ENCODE data around the gene LIX1L.

Gene LIX1L

GRCh38 chr1:145985502-145986439, 28.0 kb upstream of the LIX1L start:
- DNase-seq (ENCODE audit: low read depth) = no peak

GRCh38 chr1:145985129-145985501, 27.3 kb upstream of the LIX1L start:
- DNase-seq (ENCODE audit: low read depth) = no peak

- no peak for DNase-seq (ENCODE audit: low read depth)
These were observed 26.4 kb upstream of the LIX1L start for GRCh38 chr1:145983960-145984830.

- no peak for DNase-seq (ENCODE audit: low read depth)
These were observed 25.4 kb upstream of the LIX1L start for GRCh38 chr1:145983206-145983675.

- DNase-seq (ENCODE audit: low read depth) = no peak
These were observed 24.4 kb upstream of the LIX1L start for GRCh38 chr1:145982010-145982723.

- DNase-seq (ENCODE audit: low read depth) = no peak
These were observed 22.7 kb upstream of the LIX1L start for GRCh38 chr1:145980457-145980994.

- no peak for DNase-seq (ENCODE audit: low read depth)
These were observed 22.1 kb upstream of the LIX1L start for GRCh38 chr1:145979746-145980456.

- DNase-seq (ENCODE audit: low read depth) = peak; percentile 45
These were observed 21.3 kb upstream of the LIX1L start for GRCh38 chr1:145978854-145979745.

- no peak for DNase-seq (ENCODE audit: low read depth)
These were observed 20.6 kb upstream of the LIX1L start for GRCh38 chr1:145978471-145978853.

- DNase-seq (ENCODE audit: low read depth) = peak; percentile 56
These were observed 20.0 kb upstream of the LIX1L start for GRCh38 chr1:145977486-145978470.

- no peak for DNase-seq (ENCODE audit: low read depth)
These were observed 19.2 kb upstream of the LIX1L start for GRCh38 chr1:145977016-145977415.

- DNase-seq (ENCODE audit: low read depth) = no peak
These were observed 17.4 kb upstream of the LIX1L start for GRCh38 chr1:145975216-145975615.

- no peak for DNase-seq (ENCODE audit: low read depth)
These were observed 16.9 kb upstream of the LIX1L start for GRCh38 chr1:145974721-145975120.

- DNase-seq (ENCODE audit: low read depth) = no peak
These were observed 14.8 kb upstream of the LIX1L start for GRCh38 chr1:145972580-145972979.

GRCh38 chr1:145967288-145967687, 9.5 kb upstream of the LIX1L start:
- no peak for DNase-seq (ENCODE audit: low read depth)

- DNase-seq (ENCODE audit: low read depth) = no peak
These were observed 7.4 kb upstream of the LIX1L start for GRCh38 chr1:145965119-145965744.

GRCh38 chr1:145964328-145965118, 6.7 kb upstream of the LIX1L start, which contains the start of the genes ANKRD34A and POLR3GL:
Gene ANKRD34A, minus strand, starts transcription at chr1:145964575. Its CDS starts 2,816 bp downstream, at chr1:145961759.
Gene POLR3GL, plus strand, starts transcription at chr1:145964690. Its CDS starts 10,176 bp downstream, at chr1:145974866.
- peak; percentile 89 for DNase-seq (ENCODE audit: low read depth)

Data from stimulated activated CD8-positive, alpha-beta memory T cell treated with anti-CD3 and anti-CD28 coated beads, Interleukin-15, amount 100 ng/mL, for 1 hour (primary cell).